DMS79 (cell line): ENCODE measurements around the gene MAGEE1.
A peak's percentile ranks its signal among the peaks of the same experiment; 100 is the strongest.

Source experiments
- DNase-seq: peaks from one replicate; lab custom pipeline; 2025; lab: John Stamatoyannopoulos, UW

The MAGEE1 gene

GRCh38 chrX:76427560-76428242 is at the start of gene MAGEE1:
MAGEE1 (plus strand) TSS chrX:76427710; CDS start chrX:76427931, 221 bp downstream.
- peak; percentile 19 for DNase-seq

DNA sequence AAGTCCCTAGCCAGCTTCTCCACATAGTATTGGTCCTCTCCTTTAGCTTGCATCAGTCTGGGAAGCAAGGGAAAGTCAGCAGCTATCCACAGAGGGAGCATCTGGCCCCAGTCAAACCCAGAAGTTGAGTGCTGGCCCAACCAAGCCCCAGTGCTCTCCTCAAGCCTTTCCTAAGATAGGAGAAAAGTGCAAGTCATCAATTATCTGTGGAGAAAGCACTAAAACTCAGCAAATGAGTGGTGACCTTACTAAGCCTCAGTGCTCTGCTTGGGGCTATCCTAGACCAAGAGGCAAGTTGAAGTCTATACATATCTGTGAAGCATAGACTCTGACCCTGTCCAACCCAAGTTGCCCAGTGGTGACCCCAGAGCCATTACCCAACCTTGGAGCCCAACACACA is 28.5 kb upstream of the MAGEE1 start:
- no peak for DNase-seq

DNA sequence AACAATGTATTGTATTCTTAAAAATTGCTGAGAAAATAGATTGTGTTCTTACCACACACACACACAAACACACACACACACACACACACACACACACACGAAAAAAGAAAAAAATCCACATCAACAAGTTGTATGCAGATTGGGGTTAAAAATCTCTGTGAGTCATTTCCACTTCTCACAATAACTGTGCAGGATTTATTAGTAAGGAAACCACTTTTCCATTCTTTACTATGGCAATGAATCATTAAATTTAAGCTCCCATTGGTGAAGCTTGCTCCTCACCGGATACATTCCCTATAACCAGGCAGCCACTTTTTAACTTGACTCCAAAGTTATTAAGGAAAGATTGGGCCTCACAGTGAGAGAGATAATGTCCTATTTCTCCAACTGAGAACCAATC is 19.7 kb upstream of the MAGEE1 start:
- DNase-seq: no peak

GRCh38 chrX:76420237-76420636 is 7.3 kb upstream of the MAGEE1 start:
- DNase-seq: no peak

DNA sequence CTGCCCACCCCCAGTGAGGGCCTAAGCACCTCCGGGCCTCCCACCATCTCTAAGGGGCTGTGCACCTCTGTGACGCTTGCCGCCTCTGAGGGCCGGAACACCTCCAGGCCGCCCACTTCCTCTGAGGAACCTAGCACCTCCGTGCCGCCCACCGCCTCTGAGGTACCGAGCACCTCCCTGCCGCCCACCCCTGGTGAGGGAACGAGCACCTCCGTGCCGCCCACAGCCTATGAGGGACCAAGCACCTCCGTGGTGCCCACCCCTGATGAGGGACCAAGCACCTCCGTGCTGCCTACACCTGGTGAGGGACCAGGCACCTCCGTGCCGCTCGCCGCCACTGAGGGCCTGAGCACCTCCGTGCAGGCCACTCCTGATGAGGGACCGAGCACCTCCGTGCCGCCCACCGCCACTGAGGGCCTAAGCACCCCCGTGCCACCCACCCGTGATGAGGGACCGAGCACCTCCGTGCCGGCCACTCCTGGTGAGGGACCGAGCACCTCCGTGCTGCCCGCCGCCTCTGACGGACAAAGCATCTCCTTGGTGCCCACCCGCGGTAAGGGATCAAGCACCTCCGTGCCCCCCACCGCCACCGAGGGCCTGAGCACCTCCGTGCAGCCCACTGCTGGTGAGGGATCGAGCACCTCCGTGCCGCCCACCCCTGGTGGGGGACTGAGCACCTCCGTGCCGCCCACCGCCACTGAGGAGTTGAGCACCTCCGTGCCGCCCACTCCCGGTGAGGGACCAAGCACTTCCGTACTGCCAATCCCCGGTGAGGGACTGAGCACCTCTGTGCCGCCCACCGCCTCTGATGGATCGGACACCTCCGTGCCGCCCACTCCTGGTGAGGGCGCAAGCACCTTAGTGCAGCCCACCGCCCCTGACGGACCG is 977 bp downstream of the MAGEE1 start:
- no peak for DNase-seq

GRCh38 chrX:76433219-76433618 is 5.7 kb downstream of the MAGEE1 start:
- no peak for DNase-seq

DNA sequence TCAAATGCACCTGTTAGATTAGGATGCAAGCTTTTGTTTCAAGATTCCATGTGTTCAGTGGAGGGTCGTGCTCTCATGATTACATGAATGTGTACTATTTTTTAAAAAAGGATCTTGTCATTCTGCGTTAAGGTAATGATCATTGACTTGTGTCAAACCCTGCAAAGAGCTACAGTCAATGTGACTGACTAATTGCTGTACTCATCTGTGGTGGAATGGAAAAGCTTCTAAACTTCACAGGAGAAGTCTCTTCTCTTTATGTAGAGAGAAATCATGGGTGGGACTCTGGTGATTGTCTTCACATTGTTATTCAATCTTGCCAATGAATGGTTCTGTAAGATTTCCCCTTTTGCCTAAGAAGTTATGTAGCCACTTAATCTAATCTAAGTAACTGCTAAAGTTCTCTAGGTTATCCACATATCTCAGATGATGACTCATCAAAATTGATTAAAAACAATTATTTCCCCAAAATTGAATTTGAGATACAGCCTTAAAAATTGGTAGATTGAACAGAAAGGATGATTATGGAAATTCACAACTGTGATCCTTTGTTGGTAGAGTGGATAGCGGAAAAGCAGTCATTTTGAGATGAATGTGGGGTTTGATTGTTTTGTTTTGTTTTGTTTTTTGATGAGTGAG is 6.7 kb downstream of the MAGEE1 start:
- DNase-seq: no peak

DNA sequence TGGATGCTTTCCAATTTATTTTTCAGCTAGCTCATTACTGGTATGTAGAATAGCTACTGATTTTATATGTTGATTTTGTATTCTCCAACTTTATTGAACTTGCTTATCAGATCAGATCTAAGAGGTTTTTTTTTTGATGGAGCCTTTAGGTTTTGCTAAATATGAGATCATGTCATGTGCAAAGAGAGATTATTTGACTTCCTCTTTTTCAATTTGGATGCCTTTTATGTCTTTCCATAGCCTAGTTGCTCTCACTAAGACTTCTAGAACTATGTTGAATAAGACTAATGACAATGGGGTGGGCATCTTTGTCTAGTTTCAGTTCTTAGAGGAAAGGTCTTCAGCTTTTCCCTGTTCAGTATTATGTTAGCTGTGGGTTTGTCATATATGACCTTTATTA is 11.7 kb downstream of the MAGEE1 start:
- no peak for DNase-seq

DNA sequence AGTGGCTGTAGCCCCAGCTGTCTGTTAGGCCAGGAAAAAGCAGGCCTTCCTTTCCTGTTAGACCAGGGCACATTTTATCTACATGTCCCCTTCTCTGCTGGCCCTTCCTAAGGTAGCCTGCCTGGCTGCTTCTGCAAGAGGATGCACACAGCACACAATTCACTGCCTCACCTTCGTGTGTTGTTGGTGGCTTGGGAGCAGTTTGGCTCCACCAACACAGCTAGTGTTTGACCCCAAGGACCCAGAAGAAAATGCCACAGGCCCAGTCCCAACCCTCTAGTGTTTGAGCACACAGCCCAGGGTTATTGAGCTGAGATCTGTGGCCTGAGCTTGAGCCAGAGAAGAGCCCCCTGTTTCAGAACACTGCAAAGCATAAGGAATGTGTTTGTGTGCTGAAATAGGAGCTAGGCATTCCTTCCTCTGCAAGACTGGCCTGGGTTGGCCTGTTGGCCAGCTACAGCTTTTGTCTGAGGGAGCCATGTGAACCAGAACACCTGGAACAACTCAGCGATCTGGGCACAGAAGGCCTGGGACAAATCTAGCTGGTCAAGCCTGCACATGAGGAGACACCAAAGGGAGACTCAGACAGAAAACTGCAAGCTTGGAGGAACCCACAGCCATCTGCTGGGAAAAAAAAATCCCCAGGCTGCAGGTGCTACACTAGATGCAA is 26.4 kb downstream of the MAGEE1 start:
- no peak for DNase-seq

DNA sequence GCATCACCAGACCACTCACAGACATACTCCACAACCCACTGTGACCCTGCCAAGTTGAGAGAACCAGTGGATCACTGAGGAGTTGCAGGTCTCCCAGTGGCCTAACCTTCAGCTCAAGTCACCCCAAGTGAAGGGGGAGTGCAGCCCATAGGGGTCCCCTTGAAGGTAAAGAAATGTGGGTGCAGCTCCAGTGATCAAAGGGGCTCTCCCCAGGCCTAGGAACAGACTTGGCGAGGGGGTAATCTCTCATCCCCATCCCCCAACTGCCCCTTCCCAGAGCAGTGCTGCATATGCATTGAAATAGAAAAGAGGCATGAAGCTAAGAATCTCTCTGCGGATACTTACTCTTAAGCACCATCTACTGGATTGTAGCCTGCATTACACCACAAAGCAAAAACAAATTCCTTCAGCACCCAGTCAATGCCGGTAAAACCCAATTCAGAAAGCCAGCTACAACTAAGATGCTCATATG is 27.0 kb downstream of the MAGEE1 start:
- DNase-seq: no peak

- DNase-seq: no peak
Measured at GRCh38 chrX:76477353-76477752, 49.8 kb downstream of the MAGEE1 start.
